Stimulated activated CD4-positive, alpha-beta T cell treated with anti-CD3 and anti-CD28 coated beads, Interleukin-15, amount 100 ng/mL, for 24 hours (primary cell): Measurements from ENCODE around the gene ACSL1.
"Not testable (repeated sequence)": the region's sequence is repeated elsewhere in the genome, so short reads cannot be mapped to it uniquely, and the experiment has no call there.

Experiments used
- DNase-seq: peaks from one replicate; pipeline ENCODE4 v3.0.0-alpha.2; 2020

Gene ACSL1

GRCh38 chr4:184784628-184785257 is 41.0 kb downstream of the ACSL1 start:
- DNase-seq, result no peak

- DNase-seq, result no peak
Measured at GRCh38 chr4:184782731-184783373, 42.9 kb downstream of the ACSL1 start.

GRCh38 chr4:184779160-184779559 is 46.6 kb downstream of the ACSL1 start:
- not testable (repeated sequence) for DNase-seq

- no peak for DNase-seq
Measured at GRCh38 chr4:184778325-184778724, 47.4 kb downstream of the ACSL1 start.

- no peak for DNase-seq
Measured at GRCh38 chr4:184776821-184777220, 48.9 kb downstream of the ACSL1 start.

GRCh38 chr4:184775854-184776555 is 49.8 kb downstream of the ACSL1 start:
- DNase-seq, result no peak

- no peak for DNase-seq
Measured at GRCh38 chr4:184774152-184774551, 51.6 kb downstream of the ACSL1 start.

GRCh38 chr4:184771416-184771815 is 54.4 kb downstream of the ACSL1 start:
- DNase-seq, result no peak

- DNase-seq, result no peak
Measured at GRCh38 chr4:184769141-184769765, 56.5 kb downstream of the ACSL1 start.

GRCh38 chr4:184768296-184768695 is 57.5 kb downstream of the ACSL1 start:
- no peak for DNase-seq

- DNase-seq, result no peak
Measured at GRCh38 chr4:184766446-184766845, 59.3 kb downstream of the ACSL1 start.

- DNase-seq, result no peak
Measured at GRCh38 chr4:184765473-184766340, 60.1 kb downstream of the ACSL1 start.

GRCh38 chr4:184764601-184765000 is 61.2 kb downstream of the ACSL1 start:
- DNase-seq, result no peak

GRCh38 chr4:184763150-184763780 is 62.5 kb downstream of the ACSL1 start:
- no peak for DNase-seq

- DNase-seq, result peak; percentile 34
Measured at GRCh38 chr4:184762100-184762499, 63.7 kb downstream of the ACSL1 start.

GRCh38 chr4:184760681-184761080 is 65.1 kb downstream of the ACSL1 start:
- no peak for DNase-seq

GRCh38 chr4:184757810-184758209 is 68.0 kb downstream of the ACSL1 start:
- no peak for DNase-seq

GRCh38 chr4:184756399-184756798 is 69.4 kb downstream of the ACSL1 start:
- no peak for DNase-seq

GRCh38 chr4:184755278-184755677 is 70.5 kb downstream of the ACSL1 start:
- DNase-seq, result no peak

- DNase-seq, result no peak
Measured at GRCh38 chr4:184752496-184753275, 73.1 kb downstream of the ACSL1 start.

GRCh38 chr4:184751585-184751956 is 74.2 kb downstream of the ACSL1 start:
- no peak for DNase-seq
